HCEC 1CT (cell line): ENCODE results near the gene RAB27B.

Source experiments
- DNase-seq: peaks from one replicate; pipeline ENCODE4 v3.0.0-alpha.2; 2017

Gene RAB27B

DNA sequence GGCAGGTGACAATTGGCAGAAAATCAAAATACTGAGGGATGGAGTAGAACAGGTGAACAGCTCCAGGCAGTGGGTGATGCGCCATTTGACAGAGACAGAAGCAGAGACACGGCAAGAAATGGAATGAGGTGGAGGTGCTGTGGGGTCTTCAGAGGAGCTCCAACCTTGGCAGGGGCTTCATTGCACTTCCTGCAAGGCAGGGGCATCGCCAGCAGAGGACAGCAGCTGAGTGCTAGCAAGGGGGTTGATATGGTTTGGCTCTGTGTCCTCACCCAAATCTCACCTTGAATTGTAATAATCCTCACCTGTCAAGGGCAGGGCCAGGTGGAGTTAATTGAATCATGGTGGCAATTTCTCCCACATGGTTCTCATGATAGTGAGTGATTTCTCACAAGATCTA is 88.2 kb downstream of the RAB27B start:
- no peak for DNase-seq

DNA sequence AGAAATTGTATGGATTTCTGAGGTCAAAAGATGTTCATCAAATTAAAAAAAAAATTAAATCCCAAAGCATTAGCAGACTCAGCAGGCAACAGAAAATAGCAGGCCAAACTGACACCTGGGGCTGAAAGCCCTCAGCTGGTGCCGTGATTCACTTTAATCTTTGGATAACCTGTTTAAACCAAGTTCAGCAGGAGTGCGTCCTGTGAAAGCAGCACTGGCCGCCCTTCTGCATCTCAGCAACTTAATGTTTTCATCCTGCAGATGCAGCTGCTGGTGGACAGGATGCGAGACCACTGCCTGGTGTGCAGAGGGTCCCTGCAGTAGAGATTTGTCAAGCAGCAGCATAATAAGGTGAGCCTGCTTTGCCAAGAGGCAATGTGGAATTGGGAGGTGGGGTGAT is 89.8 kb downstream of the RAB27B start:
- DNase-seq: no peak

DNA sequence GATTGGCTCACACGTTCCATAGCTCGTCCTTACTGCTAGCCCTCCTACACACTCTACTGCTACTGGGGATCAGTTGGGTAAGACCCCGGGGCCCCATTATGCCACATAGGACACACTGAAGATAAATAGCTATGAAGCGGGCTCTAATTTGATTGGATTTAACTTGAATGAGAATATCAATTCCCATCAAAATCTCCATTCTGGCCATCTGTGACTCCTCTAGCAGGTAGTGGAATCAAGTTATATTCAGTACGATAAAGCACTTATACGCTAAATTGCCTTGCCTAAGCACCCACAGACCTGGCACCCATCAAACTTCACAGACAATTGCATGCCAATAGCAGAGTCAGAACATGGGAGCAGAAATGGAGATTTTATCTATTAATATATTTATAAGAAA is 91.1 kb downstream of the RAB27B start:
- no peak for DNase-seq

DNA sequence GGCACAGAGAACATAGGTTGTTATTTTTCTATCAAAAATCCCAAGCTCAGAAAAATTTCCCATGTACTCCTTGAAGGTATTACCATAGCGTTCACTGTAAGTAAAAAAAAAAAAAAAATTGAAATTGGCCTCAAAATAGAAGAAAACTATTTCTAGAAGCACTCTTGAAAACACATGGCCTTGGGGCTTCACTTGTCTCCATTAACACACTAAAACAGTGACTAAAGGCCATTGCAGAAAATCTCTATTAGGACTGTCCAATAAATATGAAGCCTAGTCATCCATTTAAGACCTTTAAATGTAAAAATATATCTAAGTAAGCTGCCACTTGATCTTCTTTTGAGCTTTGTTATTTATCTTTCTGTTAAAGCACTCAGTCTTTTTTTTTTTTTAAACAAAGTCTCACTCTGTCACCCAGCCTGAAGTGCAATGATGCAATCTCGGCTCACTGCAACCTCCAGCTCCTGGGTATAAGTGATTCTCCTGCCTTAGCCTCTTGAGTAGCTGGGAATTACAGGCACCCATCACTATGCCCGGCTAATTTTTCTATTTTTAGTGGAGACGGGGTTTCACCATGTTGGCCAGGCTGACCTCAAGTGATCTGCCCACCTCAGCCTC is 95.2 kb downstream of the RAB27B start:
- DNase-seq: no peak

DNA sequence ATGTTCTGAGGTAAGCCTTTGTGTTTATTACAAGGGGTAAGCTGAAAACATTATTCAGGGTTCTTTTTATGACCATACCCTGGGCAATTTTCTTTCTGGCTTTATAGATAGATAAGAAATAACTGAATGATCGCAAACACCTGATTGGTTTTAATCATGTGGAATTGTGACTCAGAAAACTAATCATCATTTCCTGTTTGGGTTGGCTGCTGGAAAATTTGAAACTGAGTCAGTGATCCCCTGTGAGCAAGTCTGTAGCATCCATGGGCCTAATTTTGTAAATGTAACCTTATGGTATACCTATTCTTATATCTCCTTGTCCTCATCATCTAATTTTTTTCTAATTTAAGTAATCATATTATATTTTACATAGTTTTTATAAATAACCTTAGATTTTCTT is 96.7 kb downstream of the RAB27B start:
- DNase-seq: peak; percentile 49

DNA sequence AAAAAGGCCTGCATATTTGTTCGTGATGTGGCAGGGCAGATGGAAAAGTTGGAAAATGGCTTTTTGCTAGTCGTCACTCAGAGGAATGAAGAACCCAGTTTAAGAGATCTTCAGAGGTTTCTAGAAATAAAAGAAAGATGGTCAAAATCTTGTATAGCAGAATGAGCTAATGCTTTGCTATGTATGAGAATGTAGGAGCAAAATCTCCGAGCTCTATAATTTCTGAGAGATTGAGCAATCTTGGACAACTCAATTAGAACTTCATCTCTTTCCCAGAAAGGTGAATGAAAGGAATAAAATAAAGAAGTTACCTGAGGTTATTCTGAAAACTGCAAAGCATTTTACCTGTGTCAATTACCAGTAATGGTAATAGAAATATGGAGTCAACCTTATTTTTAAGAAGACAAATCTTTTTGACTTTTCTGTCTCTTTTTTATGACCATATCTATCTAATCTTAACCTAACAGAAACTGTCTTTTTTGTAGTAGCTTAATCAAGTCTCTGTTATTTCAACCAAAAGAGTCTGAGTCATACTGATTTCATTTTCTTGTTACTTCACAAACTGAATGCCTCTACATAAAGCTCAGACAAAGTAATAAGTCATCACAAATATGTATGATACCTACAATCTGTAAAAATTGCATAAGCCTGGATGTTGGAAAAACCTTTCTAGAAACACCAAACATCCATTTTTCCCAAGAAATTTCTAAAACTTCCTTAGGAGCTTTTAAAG is 98.5 kb downstream of the RAB27B start:
- peak; percentile 72 for DNase-seq

DNA sequence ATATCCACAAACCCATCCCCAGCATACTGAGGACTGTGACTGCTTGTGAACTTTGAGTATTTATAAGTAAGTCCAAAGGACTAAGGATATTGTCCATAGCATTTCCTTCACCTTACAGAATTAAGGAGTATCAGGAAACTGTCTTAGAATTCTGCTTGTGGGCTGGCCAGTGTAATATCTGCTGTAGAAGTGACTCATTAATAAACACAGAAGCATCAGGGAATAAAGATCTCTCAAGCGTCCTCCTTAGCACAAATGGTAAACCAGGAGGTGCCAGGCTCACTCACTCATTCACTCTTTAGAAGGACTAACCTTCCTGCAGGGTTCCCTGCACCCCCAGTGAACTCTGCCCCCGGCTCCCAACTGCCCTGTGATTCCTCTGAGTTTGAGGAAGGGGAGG is 100.0 kb downstream of the RAB27B start:
- DNase-seq: no peak

DNA sequence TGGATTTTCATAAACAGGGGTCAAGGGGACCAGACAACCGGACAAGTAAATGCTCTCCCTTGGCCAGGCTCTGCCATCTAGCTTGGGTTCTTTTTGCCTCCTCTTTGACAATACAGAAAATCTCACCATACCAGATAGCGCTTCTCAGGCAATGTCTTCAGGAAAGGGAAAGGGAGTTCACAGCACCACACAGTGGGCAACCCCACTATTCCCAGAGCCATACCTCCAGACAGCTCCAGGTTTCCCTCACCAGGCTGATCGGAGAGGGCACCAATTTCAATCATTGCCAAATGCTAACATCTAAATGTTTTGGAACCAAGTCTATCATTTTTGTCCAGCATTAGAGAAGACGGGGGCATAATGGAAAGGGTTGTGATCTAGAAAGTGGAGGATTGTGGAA is 102.9 kb downstream of the RAB27B start:
- DNase-seq: no peak

DNA sequence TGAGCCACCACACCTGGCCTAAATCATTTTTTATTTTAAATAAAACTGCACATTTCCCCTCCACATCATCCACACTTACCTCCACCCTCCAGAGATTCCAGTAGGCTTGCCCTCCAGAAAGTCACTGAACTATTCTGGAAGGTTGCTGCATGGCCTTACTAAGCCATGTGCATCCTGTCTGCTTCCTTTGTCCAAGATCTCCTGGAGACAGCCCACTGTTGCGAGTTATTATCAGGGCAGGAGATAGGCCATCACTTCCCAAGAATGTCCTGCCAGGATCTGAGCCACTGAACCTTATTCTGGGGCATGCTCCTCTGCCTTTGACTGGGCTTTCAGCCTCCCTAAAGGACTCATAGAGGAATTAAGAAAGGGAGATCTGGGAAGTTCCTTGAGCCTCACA is 104.2 kb downstream of the RAB27B start:
- DNase-seq: no peak

DNA sequence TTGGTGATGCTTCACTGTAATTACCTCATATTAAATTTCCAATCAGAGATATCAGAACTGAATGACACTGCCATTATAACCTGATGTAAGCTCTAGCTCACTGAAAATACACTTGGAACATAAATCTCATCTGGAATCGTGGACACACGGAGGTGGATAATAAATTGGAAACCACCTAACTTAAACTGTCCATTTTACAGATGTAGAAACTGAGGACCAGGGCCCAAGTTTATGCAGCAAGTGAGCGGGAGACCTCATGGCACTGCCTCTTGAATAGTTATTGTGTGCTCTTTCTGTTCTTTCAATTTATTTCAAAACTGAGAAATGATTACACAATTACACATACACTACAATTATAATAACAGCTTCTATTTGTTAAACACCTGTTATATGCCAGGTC is 110.2 kb downstream of the RAB27B start:
- DNase-seq: no peak

DNA sequence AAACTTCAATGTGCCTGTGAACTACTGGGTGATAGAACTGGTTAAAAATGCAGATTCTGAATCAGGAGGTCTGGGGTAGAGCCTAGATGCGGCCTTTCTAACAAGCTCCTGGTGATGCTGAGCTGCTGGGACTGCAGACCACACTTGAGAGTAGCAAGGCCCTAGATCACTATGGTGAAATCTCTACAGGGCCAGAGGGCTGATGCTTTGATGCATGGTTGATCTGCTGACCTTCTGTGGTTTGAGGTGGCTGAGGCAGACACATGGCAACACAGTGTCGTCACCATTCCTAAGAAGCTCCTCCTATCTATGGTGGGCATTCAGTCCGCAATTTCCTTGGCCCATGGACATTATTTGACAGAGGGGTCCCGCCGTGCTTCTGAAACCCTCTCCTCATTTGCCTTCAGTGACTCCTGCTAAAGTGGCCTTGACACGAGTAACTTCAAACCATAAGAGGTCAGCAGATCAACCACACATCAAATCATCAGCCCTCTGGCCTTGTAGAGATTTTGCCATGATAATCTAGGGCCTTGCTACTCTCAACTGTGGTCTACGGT is 111.2 kb downstream of the RAB27B start:
- peak; percentile 35 for DNase-seq

DNA sequence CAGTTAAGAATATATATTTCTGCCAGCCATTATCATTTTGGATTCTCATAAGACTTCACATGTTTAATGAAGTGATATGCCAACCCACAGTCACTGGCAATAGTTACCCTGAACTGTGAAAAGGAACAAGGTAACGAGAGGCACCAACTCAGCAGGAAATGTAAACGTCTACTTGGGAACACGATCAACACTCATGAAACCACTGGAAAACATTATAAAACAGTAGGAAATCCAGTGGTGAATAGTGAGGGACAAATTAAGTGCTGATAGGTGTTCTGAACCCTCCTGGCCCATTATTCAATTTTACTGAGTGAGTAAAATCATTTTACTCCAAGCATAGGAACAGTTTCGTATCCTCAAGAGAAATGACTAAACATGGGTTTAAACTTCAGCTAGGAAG is 113.9 kb downstream of the RAB27B start:
- DNase-seq: no peak

DNA sequence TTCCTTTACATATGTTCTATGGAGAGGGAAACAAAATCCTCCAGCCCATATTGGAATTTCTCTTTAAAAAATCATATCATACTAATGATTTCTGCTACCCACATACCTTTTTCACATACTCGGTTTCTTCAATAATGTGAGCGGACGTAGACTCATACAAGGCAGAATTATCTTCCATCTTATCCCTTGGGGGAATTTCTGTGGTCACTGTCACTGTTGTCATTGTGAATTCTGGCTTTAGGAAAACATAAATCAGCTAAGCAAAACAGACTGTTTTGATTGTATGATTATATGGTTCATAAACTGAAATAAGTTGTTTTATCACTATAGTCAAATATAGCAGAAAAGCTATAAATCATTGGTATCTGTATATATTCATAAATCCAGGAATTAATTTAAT is 114.3 kb downstream of the RAB27B start:
- no peak for DNase-seq
